GM21526 (cell line): ENCODE results near the gene ZNF438.
"Not testable (repeated sequence)": the region's sequence is repeated elsewhere in the genome, so short reads cannot be mapped to it uniquely, and the experiment has no call there.

Experiments
- ATAC-seq: cut with Tn5 transposase; IDR thresholded peaks from one replicate; pipeline ENCODE4 v1.9.1; 2021; ENCODE audit warnings: moderate library complexity; ENCODE audit not compliant: unreplicated experiment, low FRiP score

Gene ZNF438

GRCh38 chr10:31055573-31056251 lies 24.0 kb upstream of the ZNF438 start:
- ATAC-seq, result no peak

- no peak for ATAC-seq
Observed at GRCh38 chr10:31051703-31052102, 20.0 kb upstream of the ZNF438 start.

- no peak for ATAC-seq
Observed at GRCh38 chr10:31042670-31043069, 11.0 kb upstream of the ZNF438 start.

- ATAC-seq, result no peak
Observed at GRCh38 chr10:31041011-31041410, 9.3 kb upstream of the ZNF438 start.

- ATAC-seq, result not testable (repeated sequence)
Observed at GRCh38 chr10:31039006-31039405, 7.3 kb upstream of the ZNF438 start.

GRCh38 chr10:31037749-31038148 lies 6.1 kb upstream of the ZNF438 start:
- no peak for ATAC-seq

- no peak for ATAC-seq
Observed at GRCh38 chr10:31036209-31036608, 4.5 kb upstream of the ZNF438 start.

GRCh38 chr10:31035266-31035798 lies 3.7 kb upstream of the ZNF438 start:
- ATAC-seq, result no peak

GRCh38 chr10:31034098-31034909 lies 2.6 kb upstream of the ZNF438 start:
- no peak for ATAC-seq

GRCh38 chr10:31033147-31033546 lies 1.5 kb upstream of the ZNF438 start:
- ATAC-seq, result no peak

GRCh38 chr10:31032258-31033132 lies 830 bp upstream of the ZNF438 start:
- ATAC-seq, result peak; percentile 85

- ATAC-seq, result no peak
Observed at GRCh38 chr10:31031205-31031557, 484 bp downstream of the ZNF438 start.

- ATAC-seq, result no peak
Observed at GRCh38 chr10:31030800-31031199, 865 bp downstream of the ZNF438 start.

GRCh38 chr10:31030260-31030659 lies 1.4 kb downstream of the ZNF438 start:
- ATAC-seq, result no peak

GRCh38 chr10:31028081-31028480 lies 3.6 kb downstream of the ZNF438 start:
- no peak for ATAC-seq

GRCh38 chr10:31026279-31026678 lies 5.4 kb downstream of the ZNF438 start:
- not testable (repeated sequence) for ATAC-seq

GRCh38 chr10:31025142-31025541 lies 6.5 kb downstream of the ZNF438 start:
- ATAC-seq, result no peak

GRCh38 chr10:31023558-31023957 lies 8.1 kb downstream of the ZNF438 start:
- no peak for ATAC-seq

GRCh38 chr10:31020209-31020608 lies 11.5 kb downstream of the ZNF438 start:
- no peak for ATAC-seq

GRCh38 chr10:31018962-31019361 lies 12.7 kb downstream of the ZNF438 start:
- no peak for ATAC-seq

GRCh38 chr10:31018356-31018750 lies 13.3 kb downstream of the ZNF438 start:
- no peak for ATAC-seq
